Measurements from ENCODE around the gene ABCA6.
"Not testable (repeated sequence)": the region's sequence is repeated elsewhere in the genome, so short reads cannot be mapped to it uniquely, and the experiment has no call there.

ABCA6 gene, protein sequence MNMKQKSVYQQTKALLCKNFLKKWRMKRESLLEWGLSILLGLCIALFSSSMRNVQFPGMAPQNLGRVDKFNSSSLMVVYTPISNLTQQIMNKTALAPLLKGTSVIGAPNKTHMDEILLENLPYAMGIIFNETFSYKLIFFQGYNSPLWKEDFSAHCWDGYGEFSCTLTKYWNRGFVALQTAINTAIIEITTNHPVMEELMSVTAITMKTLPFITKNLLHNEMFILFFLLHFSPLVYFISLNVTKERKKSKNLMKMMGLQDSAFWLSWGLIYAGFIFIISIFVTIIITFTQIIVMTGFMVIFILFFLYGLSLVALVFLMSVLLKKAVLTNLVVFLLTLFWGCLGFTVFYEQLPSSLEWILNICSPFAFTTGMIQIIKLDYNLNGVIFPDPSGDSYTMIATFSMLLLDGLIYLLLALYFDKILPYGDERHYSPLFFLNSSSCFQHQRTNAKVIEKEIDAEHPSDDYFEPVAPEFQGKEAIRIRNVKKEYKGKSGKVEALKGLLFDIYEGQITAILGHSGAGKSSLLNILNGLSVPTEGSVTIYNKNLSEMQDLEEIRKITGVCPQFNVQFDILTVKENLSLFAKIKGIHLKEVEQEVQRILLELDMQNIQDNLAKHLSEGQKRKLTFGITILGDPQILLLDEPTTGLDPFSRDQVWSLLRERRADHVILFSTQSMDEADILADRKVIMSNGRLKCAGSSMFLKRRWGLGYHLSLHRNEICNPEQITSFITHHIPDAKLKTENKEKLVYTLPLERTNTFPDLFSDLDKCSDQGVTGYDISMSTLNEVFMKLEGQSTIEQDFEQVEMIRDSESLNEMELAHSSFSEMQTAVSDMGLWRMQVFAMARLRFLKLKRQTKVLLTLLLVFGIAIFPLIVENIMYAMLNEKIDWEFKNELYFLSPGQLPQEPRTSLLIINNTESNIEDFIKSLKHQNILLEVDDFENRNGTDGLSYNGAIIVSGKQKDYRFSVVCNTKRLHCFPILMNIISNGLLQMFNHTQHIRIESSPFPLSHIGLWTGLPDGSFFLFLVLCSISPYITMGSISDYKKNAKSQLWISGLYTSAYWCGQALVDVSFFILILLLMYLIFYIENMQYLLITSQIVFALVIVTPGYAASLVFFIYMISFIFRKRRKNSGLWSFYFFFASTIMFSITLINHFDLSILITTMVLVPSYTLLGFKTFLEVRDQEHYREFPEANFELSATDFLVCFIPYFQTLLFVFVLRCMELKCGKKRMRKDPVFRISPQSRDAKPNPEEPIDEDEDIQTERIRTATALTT (N-terminal part only)

DNA sequence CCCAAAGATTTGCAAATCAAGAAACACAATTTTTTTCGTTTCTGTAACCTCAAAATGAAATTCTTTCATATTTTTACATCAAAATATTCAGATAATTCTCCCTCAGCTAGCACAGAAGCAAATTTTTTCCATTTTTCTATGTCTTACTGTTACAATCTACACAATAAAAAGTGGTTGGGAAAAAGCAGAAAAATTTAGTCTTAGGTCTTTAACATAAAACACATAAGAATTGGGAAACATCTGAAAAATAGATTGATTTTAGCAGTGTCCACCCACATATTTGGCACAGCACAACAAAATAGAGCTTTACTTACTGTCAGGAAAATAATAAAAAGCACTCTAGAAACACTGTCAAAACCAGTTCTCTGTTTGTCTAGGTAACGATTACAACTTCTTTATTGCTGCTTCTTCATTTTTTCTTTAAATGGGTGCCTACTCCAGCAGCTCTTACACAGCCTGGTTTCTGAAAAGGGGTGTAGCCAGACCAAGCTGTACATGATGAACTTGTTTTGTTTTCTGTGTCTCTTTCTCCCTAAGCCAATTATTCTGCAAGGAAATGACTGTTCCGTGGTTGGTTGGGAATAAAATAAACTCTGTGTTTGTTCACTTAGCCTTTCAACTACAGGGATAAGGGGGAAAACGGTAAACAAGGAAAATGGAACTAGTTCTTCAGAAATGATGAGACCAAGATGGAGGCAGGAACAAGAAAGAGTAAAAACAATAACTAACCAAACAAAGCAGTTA, at the start of gene ABCA6:
TSS of gene ABCA6 (minus strand) at position 465 of the 744 bp plus-strand sequence. CDS start 1,192 bp downstream, outside the sequence.
- peak; percentile 54 for DNase-seq (ENCODE audit: low read depth)

DNA sequence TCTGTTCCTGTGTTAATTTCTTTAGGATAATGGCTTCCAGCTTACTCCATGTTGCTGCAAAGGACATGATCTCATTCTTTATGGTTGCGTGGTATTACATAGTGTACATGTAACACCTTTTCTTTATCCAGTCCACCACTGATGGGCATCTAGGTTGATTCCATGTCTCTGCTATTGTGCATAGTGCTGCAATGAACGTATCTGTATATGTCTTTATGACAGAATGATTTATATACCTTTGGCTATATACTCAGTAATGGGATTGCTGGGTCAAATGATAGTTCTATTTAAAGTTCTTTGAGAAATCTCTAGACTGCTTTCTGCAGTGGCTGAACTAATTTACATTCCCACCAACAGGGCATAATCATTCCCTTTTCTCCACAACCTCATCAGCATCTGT, 47.1 kb upstream of the ABCA6 start:
- DNase-seq (ENCODE audit: low read depth): no peak

DNA sequence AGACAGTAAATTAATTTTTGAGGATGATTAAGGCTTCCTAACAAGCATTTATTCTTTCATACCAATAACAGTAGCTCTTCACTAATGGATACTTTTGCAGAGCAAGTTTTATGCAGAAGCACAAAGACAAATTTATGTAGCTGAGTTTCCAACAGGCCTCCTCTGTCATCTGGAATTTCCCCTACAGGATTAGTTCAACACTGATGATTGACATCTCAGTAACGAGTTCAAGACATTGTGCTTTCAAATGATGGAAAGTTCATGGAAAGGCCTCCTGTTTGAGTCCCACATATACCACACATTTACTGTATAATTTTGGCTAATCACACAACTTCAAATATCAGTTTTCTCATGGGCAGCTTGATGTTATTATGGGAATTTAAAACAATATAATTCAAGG, 46.4 kb upstream of the ABCA6 start:
- DNase-seq (ENCODE audit: low read depth): no peak

DNA sequence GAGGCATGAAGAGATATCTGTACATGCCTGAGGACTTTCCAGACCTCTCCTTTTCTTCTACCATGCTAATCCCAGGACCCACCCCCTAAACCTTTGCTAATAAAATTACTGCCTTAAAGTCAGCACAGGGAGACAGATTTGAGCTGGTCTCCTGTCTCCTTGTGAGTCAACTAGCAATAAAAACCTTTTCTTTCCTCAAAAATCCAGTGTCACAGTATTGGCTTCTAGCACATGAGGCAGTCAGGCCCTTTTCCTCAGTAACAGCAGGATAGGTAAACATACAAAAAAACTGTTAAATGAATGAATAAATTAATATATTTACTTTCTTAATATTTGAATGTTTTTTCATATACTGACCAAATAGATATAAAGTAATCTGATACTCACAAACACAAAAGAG, 45.6 kb upstream of the ABCA6 start:
- no peak for DNase-seq (ENCODE audit: low read depth)

DNA sequence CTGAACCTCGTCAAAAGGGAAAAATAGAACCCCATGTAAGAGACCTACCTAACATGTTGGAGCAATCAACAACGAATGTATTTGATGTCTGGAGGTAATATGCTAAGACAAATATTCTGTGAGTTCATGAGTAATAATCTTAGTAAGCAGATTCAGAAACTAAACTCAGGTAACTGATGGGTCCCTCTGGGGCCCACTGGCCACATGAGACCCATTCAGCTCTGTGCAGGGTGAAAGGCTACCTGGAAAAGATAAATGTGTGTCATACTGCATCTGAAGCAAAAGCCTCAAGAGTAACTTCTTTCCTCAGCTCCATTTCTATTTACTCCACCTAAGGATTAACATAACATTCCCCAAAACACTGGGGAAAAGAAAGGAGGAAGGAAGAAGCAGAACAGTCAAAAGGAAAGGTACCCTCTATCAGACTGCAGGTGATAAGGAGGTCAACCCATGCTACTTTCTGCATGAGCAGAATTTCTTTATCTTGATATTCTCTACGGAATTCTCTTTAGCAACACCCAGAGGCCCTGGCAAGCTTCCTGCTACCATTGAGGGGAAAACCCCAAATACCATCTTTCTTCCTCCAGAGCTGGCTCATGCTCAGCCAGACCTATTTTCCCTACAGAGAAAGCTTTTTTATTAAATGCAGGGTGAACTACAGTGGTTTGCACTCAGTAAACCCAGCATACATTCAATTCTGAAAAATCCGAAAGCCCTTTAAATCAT, 37.7 kb upstream of the ABCA6 start:
- peak; percentile 31 for DNase-seq (ENCODE audit: low read depth)

DNA sequence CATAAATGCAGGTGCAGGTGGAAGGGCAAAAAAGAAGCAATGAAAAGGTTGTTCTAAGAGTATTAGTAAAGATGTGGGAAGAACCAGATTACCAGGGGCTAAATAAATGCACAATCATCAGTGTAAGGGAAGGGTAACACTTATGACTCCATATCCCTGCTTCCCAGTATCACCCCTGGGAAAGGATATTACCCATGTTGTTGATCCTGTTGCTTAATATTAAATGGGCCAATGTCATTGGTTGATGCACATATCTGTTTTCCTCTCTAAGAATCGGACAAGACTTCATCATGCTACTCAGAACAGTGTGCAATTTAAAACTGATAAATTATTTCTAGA, 34.7 kb upstream of the ABCA6 start:
- DNase-seq (ENCODE audit: low read depth): no peak

DNA sequence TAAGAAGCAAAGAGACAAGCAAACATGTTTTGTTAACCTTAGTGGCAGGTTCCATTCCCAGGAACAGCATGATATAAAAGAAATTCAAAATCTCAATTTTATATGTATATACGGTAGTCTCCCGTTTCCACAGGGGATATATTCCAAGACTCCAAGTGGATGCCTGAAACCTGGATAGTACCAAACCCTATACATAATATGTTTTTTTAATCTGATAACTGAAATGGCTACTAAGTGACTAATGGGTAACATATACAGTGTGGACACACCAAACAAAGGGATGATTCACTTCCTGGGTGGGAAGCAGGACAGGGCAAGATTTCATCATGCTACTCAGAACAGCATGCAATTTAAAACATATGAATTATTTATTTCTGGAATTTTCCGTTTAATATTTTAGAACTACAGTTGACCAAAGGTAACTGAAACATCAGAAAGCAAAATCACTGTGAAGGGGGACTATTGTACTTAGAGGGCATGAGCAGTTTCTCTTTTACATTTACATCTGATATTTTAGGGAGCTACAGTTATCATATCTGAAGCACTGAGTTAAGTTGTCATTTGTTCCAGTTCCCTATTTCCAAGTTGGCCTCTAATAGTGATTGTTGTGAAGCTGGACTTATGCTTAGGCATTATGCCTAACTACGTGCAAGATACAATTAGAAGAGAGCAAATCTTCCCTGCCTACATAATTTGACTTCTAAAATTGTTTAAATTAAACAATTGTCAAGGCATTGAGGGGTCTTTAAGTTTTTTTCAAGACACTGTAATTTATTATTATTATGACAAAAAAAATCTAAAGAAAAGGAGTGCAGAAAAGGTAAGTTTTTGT, 34.1 kb upstream of the ABCA6 start:
- DNase-seq (ENCODE audit: low read depth): peak; percentile 43

DNA sequence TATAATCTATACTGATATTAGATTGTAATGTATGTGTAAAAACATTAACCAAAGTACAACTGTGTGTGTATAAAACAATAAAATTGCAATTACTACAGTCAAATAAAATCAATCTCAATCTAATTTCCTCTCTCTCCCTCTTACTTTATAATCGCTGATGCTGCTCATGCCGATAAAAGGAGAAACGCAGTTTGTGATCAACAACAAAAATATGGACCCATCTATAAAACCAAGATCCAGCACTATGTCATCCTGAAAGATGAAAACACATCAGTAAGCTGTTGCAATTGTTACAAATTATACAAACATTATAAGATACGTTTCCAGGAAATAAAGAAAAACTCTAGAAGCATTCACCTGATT, 33.5 kb upstream of the ABCA6 start:
- DNase-seq (ENCODE audit: low read depth): no peak

DNA sequence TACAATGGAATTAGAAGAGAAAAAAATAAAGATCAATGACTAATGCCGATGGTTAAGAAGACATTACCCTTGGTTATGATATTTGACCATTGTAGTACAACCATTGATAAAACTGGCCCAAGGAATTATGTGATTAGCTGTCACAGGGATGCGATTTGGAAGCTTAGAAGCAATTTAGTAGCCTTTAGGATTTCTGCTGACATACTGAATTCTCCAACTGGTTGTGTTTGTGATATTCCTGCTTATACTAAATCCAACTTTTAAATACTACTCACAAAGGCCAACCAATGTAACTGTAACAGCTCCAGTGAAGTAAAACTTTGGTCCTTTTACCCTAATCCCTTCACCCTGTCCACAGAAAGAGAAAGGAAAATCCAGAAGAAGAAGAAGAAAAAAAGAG, 31.4 kb upstream of the ABCA6 start:
- DNase-seq (ENCODE audit: low read depth): no peak

DNA sequence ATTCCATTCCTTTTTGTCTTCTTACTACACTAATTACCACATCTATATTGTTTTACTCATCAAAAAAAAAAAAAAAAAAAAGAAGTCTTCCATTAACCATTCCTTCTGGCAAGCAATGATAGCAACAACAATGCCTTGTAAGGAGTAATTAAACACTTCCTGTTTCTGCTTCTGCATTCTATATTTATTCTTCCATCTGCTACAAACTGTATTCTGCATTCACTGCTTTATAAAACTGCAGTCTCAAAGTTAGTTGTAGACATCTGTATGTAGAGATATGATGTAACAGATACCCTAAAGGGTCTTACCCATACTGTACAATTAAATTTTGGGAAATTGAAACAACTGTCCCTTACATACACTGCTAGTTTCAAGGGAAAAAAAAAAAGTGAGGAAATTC, 28.7 kb upstream of the ABCA6 start:
- no peak for DNase-seq (ENCODE audit: low read depth)

DNA sequence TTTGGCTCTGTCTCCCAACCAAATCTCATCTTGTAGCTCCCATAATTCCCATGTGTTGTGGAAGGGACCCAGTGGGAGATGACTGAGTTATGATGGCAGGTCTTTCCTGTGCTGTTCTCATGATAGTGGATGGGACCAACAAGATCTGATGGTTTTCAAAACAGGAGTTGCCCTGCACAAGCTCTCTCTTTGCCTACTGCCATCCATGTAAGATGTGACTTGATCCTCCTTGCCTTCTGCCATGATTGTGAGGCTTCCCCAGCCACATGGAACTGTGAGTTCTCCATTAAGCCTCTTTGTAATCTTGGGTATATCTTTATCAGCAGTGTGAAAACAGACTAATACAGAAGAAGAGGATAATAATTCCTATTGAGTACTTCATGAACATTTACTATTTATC, 26.9 kb upstream of the ABCA6 start:
- not testable (repeated sequence) for DNase-seq (ENCODE audit: low read depth)

DNA sequence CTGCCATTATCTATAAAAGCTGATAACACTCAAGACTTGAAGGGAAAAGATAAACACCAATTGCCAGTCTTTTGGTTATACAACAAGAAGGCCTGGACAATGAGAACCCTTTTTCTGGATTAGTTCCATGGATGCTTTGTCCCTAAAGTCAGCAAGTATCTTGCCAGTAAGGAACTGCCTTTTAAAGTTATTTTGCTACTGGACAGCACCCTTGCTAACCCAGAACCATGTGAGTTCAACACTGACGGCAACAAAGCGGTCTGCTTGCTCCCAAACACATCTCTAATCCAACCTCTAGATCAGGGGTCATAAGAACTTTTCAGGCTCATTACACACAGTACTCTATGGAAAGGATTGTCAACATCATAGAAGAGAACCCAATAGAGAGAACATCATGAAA, 25.3 kb upstream of the ABCA6 start:
- no peak for DNase-seq (ENCODE audit: low read depth)

DNA sequence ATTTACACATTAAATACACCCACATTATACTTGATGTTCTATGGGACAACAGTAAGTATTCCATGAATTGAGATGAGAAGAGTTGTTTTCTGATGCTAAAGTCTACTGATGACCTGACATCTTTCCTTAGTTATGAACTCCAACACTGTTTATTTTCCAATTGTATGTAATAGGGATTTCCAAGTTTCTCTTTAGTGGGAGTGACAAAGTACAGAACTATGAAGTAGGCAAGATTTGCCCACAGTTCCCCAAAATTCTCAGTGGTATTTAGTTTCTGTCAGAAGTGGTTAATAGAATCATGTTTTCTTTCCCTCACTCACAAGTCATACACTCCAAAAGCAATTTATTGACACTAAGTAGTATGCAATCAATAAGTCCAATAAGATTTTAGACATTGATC, 22.5 kb upstream of the ABCA6 start:
- DNase-seq (ENCODE audit: low read depth): no peak

DNA sequence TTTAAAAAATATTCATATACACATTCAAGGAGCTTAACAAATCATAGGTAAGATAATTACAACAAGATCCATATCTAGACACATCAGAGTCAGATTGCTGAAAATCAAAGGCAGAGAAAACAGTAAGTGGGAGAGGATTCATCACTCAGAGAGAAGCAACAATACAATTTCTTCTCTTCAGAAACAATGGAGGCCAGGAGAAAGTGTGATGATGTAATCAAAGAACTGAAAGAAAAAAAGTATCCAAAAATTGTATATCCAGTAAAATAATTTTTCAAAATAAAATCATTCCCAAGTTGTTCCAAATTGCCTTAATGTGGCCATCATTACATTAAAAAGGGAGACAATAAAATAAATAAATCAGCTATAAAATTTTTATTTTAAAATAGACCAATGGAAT, 17.7 kb upstream of the ABCA6 start:
- no peak for DNase-seq (ENCODE audit: low read depth)

DNA sequence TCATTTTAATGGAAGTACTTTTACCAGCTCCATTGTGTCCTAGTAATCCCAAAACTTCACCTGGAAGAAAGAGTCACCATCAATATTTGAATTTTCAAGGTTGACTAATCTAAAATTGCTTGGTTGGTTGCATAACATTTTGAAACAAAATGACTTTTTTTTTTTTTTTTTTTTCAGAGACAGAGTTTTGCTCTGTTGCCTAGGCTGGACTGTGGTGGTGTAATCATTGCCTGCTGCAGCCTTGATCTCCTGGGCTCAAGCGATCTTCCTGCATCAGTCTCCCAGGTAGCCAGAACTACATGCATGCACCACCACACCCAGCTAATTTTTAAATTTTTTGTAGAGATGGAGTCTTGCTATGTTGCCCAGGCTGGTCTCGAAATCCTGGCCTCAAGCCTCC, 12.6 kb upstream of the ABCA6 start:
- DNase-seq (ENCODE audit: low read depth): no peak

DNA sequence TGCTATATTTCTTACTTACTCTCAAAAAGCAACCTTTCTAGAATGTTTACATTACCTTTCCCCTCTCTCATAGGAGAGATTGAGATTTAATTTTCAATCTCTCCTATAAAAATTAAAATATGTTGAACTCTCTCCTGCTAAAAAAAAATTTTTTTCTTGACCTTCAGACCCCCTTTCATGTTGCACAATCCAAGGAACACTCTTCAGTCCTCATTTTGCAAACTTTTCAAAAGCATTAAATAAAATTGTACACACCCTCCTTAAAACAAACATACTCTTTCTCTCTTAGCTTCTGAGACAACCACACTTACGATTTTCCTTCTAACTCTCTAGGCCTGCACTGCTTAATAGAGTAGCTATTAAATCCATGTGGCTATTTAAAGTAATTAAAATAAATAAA, 8.6 kb upstream of the ABCA6 start:
- DNase-seq (ENCODE audit: low read depth): no peak

DNA sequence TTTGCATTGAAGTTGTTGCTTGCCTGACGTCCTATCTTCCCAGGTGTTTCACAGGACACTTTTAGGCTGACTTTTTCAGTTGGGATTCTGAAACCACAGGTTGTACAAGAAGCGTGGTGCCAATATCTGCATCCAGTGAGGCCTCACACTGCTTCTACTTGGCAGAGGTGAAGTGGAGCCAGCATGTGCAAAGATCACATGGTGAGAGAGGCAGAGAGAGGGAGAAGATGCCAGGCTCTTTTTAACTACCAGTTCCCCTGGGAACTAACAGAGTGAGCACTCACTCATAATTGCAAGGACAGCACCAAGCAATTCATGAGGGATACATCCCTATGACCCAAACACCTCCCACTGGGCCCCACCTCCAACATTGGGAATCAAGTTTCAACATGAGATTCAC, 5.8 kb upstream of the ABCA6 start:
- no peak for DNase-seq (ENCODE audit: low read depth)

DNA sequence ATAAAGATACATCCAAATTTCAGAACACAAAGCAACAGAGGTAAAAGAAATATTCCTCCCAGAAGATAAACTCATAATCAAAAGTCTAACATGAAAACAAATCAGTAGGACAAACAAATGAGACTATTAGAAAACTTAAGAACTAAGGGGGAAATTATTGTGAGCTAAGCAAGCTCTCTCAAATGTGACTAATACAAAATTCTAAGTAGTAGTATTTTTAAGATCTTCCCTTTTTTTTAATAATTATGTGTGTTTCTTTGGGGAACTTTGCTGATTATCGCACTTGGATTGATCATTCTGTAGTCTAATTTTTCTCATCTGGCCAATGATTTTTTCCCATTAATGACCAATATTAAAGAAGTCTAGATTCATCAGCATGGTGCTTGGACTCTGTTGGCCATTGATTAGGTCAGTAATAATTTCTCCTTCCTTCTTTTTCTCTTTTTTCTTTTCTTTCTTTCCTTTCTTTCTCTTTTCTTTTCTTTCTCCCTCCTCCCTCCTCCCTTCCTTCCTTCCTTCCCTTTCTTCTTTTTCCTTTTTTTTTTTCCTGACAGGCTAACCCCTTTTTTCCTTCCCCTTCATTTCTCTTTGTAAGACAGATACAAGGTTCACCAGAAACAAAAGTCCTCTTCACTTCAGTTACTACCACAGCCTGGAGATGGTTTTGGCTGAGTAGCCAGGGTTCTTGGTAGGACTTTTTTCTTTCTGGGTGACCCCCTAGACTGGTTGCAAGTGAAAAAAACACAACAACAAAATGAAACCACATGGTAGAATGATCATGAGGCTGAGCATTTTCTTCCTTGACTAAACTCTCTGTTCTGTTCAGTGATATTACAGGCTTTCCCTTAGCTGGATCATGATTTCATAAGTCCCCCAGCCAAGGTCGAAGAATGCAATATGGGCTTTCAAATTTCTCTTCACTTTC, 2.9 kb upstream of the ABCA6 start:
- DNase-seq (ENCODE audit: low read depth): no peak

DNA sequence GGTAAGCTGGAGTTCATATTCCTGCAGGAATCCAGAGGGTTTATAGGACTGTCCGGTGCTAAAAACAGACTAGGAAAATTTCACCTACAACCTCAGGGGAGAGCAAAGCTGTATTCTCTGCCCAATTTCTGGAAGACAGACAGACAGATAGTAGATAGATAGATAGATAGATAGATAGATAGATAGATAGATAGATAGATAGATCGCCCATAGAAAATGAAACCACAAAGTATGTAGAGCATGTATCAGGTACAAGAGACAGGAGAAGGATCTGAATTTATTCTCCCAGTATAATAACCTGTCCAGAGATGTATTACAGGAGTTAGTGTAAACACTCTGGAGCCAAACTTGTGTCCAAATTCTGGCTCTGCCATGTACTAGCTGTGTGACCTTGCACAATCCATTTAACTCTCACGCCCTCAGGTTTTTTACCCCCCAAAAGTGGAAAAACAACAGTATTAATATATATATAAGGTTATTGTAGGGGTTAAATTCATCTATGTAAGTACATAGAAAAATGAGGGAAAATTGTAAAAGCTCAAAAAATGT, 2.1 kb upstream of the ABCA6 start:
- no peak for DNase-seq (ENCODE audit: low read depth)
